Spinal cord (tissue), 10 donors: Measurements from ENCODE around the gene GLP1R. TPM values are rescaled to one million over a fixed set of nuclear protein-coding genes. Genes with fewer than 3 reads are reported as not detected.

Source experiments
- DNase-seq, 6 donors: peaks; one replicate each; pipeline versions ENCODE4 v3.0.0 to v3.0.0-alpha.2; 2013 to 2015; ENCODE audit warnings: low spot score in 6 of 6, low read depth in 4 of 6
- H3K27ac ChIP-seq: one replicate; pipeline ENCODE4 v1.5.1; 2013; ENCODE audit warnings: low read depth, low read length, control low read depth
- H3K27me3 ChIP-seq: one replicate; pipeline ENCODE4 v1.6.1; 2013; ENCODE audit warnings: low read length; ENCODE audit not compliant: control insufficient read depth, insufficient read depth
- H3K36me3 ChIP-seq: one replicate; pipeline ENCODE4 v1.6.1; 2013; ENCODE audit warnings: low read length; ENCODE audit not compliant: control insufficient read depth, insufficient read depth
- H3K4me1 ChIP-seq: one replicate; pipeline ENCODE4 v1.6.1; 2013; ENCODE audit warnings: low read length; ENCODE audit not compliant: control insufficient read depth, insufficient read depth
- H3K4me3 ChIP-seq: one replicate; pipeline ENCODE4 v1.5.1; 2013; ENCODE audit warnings: low read depth, low read length, control low read depth
- H3K9me3 ChIP-seq: one replicate; pipeline ENCODE4 v1.6.1; 2013; ENCODE audit warnings: low read length; ENCODE audit not compliant: control insufficient read depth, insufficient read depth
- WGBS: methylation state at CpG from one replicate; pipeline ENCODE4 v1.1.5; 2013; ENCODE audit warnings: missing lambda C conversion rate; ENCODE audit not compliant: insufficient coverage; 5-methylcytosine and 5-hydroxymethylcytosine counted together
- long read RNA-seq, 4 donors: transcript quantifications; one replicate each; lab custom pipeline, GENCODE V29; 2026
- polyA plus RNA-seq, 2 donors: library from polyadenylated mRNA; unstranded; fragments of 120-200 nt; gene quantifications; one replicate each; pipeline ENCODE4 v1.2.1, GENCODE V29; 2013; ENCODE audit not compliant: insufficient read length in 2 of 2
- total RNA-seq, 2 donors: library from RNA; depleted of rRNA in 1 of 2; stranded (reverse); fragments of 120-200 nt in 1 of 2; fragments of >200 nt in 1 of 2; gene quantifications; one replicate each; pipeline versions ENCODE4 v1.2.3 to v1.2.4, GENCODE V29; 2013 to 2014
- donor health status: healthy.

Gene GLP1R
- total RNA-seq (1 to 10 TPM in 1 of 2 donors, under 1 TPM in 1; 0.61 to 2.0 TPM), polyA plus RNA-seq (1 to 10 TPM; 1.3 to 1.5 TPM)
- long read RNA-seq, donor 1, partial matches to known transcripts, result 0 of 2 reads
- long read RNA-seq, donor 1, other reads (novel, unspliced or antisense), result 0 of 2 reads
- long read RNA-seq, donor 2, result 0 reads
- long read RNA-seq, donor 3, result 0 reads
- long read RNA-seq, donor 4, partial matches to known transcripts, result 5 of 5 reads
- long read RNA-seq, donor 4, other reads (novel, unspliced or antisense), result 0 of 5 reads

- Histone ChIP-seq H3K9me3 (no peaks in the 10 kb centered on the region), H3K4me1 (peaks cover 10% of the 10 kb centered on the region), H3K27ac (no peak within 1 kb of the TSS), H3K36me3 (no peaks in the 10 kb centered on the region), H3K4me3 (no peak within 1 kb of the TSS), H3K27me3 (peaks cover 39% of the 10 kb centered on the region)
- DNase-seq, result no peak
- 2% methylated on average over 74 of the region's 74 CpGs for WGBS
These were observed at the start of gene GLP1R for GRCh38 chr6:39048481-39049399. GLP1R (plus strand) TSS chr6:39048781; CDS start chr6:39048841, 60 bp downstream.

GRCh38 chr6:39003072-39003471, 45.5 kb upstream of the GLP1R start:
- no peak overlapping the region for H3K4me3 ChIP-seq
- no peaks in the 10 kb centered on the region for H3K36me3 ChIP-seq
- no peaks in the 10 kb centered on the region for H3K4me1 ChIP-seq
- no peak for DNase-seq
- H3K27me3 ChIP-seq, result no peaks in the 10 kb centered on the region
- H3K27ac ChIP-seq, result no peak overlapping the region
- WGBS, result no CpG with 5 or more reads among the region's 3 CpGs
- H3K9me3 ChIP-seq, result no peaks in the 10 kb centered on the region

- Histone ChIP-seq H3K27ac (no peak overlapping the region), H3K4me3 (no peak overlapping the region), H3K4me1 (no peaks in the 10 kb centered on the region), H3K9me3 (no peaks in the 10 kb centered on the region), H3K27me3 (no peaks in the 10 kb centered on the region), H3K36me3 (no peaks in the 10 kb centered on the region)
- DNase-seq, result no peak
- WGBS, result no CpG with 5 or more reads among the region's 1 CpG
These were observed 45.1 kb upstream of the GLP1R start for GRCh38 chr6:39003492-39003891.

DNA sequence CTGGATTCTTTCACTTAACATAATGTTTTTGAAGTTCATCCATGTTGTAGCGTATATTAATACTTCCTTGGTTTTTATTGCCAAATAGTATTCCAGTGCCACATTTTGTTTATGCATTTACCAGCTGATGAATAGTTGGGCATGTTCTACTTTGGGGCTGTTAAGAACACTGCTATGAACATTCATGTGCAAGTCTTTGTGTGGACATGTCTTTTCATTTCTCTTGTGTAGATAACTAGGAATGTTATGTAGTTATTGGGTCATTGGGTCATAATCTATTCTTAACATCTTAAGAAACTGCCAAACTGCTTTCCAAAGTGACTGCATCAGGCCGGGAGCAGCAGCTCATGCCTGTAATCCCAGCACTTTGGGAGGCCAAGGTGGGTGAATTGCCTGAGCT, 43.8 kb upstream of the GLP1R start:
- no peak overlapping the region for H3K4me3 ChIP-seq
- H3K27me3 ChIP-seq, result no peaks in the 10 kb centered on the region
- WGBS, result no CpG with 5 or more reads among the region's 2 CpGs
- H3K4me1 ChIP-seq, result no peaks in the 10 kb centered on the region
- DNase-seq, result no peak
- no peaks in the 10 kb centered on the region for H3K36me3 ChIP-seq
- H3K9me3 ChIP-seq, result no peaks in the 10 kb centered on the region
- H3K27ac ChIP-seq, result no peak overlapping the region

- Histone ChIP-seq H3K4me3 (no peak overlapping the region), H3K27me3 (no peaks in the 10 kb centered on the region), H3K9me3 (no peaks in the 10 kb centered on the region), H3K36me3 (no peaks in the 10 kb centered on the region), H3K27ac (no peak overlapping the region), H3K4me1 (no peaks in the 10 kb centered on the region)
- 83% methylated on average over 3 of the region's 3 CpGs for WGBS
- DNase-seq, result no peak
These were observed 42.8 kb upstream of the GLP1R start for GRCh38 chr6:39005774-39006173.

- no peaks in the 10 kb centered on the region for H3K9me3 ChIP-seq
- H3K4me3 ChIP-seq, result no peak overlapping the region
- no peak overlapping the region for H3K27ac ChIP-seq
- WGBS, result 81% methylated on average over 2 of the region's 3 CpGs
- DNase-seq, result no peak
- no peaks in the 10 kb centered on the region for H3K4me1 ChIP-seq
- no peaks in the 10 kb centered on the region for H3K27me3 ChIP-seq
- no peaks in the 10 kb centered on the region for H3K36me3 ChIP-seq
These were observed 41.0 kb upstream of the GLP1R start for GRCh38 chr6:39007575-39007974.

DNA sequence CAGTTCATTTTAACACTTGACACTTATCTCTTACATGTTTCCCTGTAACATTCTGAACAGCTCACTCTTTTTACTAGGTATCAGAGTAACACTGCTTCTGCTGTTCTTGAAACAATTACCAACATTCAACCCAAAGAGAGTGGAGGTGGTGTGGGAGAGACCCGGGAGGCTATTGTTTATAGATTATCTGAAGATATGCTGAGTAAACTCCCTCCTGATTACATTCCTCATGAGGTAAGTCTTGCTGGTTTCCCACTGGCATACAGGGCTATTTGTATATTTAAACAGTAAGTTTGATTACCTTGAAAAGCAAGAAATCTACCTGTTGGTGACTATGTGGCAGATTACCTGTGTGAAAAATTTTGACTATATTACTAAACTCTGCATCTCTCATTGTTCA, 39.8 kb upstream of the GLP1R start:
- no CpG with 5 or more reads among the region's 1 CpG for WGBS
- DNase-seq, result no peak
- H3K27me3 ChIP-seq, result no peaks in the 10 kb centered on the region
- no peak overlapping the region for H3K4me3 ChIP-seq
- H3K36me3 ChIP-seq, result no peaks in the 10 kb centered on the region
- no peaks in the 10 kb centered on the region for H3K9me3 ChIP-seq
- H3K4me1 ChIP-seq, result no peaks in the 10 kb centered on the region
- H3K27ac ChIP-seq, result no peak overlapping the region

- Histone ChIP-seq H3K27me3 (no peaks in the 10 kb centered on the region), H3K4me3 (no peak overlapping the region), H3K27ac (no peak overlapping the region), H3K4me1 (no peaks in the 10 kb centered on the region), H3K36me3 (no peaks in the 10 kb centered on the region), H3K9me3 (no peaks in the 10 kb centered on the region)
- DNase-seq, result no peak
- no CpG with 5 or more reads among the region's 1 CpG for WGBS
These were observed 39.1 kb upstream of the GLP1R start for GRCh38 chr6:39009476-39009875.

DNA sequence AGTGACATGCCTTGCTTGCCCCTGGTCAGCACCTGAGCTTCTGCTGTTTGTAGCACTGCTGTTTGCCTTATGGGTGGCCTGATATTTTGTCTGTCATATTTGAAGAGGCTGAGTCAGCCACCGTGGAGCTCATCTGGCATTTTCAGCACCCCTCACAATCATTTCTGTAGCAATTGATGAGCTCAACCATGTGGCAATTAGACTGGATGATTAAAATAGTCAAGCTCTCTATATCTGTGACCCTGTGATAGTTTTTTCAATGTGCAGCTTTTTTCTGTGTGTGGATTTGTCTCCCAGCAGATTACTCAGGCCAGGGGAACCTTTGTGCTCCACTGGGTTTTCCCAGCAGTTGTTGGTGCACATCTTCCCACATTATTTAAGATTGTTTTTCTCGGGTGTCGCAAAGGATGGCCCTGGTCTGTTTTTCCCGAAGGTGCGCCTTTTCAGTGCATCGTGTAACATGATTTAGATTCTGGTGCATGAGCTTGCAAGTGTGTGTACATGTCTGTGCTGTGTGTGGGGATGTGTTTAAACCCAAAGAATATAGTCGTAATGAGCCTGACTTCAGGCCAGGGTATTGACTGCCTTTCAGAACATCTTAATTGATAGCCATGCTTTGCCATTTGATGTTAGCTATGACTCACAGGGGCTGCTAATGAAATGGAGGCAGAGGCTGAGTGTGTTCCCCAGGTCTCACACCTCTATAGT, 31.6 kb upstream of the GLP1R start:
- Histone ChIP-seq H3K9me3 (no peaks in the 10 kb centered on the region), H3K27ac (no peak overlapping the region), H3K27me3 (no peaks in the 10 kb centered on the region), H3K4me3 (no peak overlapping the region), H3K36me3 (no peaks in the 10 kb centered on the region), H3K4me1 (no peaks in the 10 kb centered on the region)
- 96% methylated on average over 4 of the region's 7 CpGs for WGBS
- DNase-seq, result peak in 1 of 6 donors; percentile 31
